ENCODE measurements around the gene SPECC1.
"Not testable (repeated sequence)": the region's sequence is repeated elsewhere in the genome, so short reads cannot be mapped to it uniquely, and the experiment has no call there.

The SPECC1 gene

DNA sequence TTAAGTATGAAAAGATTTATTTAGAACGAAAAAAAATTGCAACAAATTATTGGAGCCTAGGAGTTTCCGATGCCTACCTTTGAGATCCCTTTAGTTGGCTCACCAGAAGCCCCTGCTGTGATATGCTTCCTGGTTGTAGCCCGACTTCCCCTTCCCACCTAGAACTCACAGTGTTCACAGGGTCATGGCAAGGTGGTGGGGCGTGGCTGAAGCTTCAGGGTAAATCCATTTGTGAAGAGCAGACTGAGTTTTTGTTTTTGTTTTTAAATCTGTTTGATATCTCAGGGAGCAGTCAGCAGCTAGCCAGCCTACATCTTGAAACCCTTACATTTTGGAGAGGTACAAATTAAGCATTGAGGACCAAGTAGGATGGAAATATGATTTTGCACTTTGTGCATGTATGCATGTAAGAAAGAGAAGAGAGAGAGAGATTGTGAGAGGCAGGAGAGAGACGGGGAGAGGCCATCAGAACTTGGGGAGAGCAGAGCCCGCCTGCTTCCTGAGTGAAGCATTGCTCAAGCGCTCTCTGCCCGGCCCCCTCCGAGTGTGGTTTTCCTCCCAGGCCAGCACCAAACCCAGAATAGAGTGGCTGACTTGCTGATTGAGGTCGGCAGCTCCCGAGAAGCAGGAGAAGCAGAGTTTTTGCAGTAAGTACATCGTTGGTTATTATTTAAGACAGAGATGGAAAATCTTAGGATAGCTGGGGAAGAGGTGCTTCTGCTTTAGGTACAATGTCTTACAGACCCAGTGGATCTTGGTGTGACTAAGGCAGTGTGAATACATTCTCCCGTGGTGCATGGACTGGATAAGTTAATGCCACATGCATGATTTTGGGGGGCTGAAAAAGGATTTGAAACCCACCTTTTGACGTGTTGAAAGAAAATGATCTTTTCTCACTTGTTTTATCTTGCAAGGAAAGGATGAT, 64.2 kb downstream of the SPECC1 start:
- no peak overlapping the region for H2BK120ac ChIP-seq (ENCODE audit: insufficient read depth, low read length, poor library complexity)
- H3K4me1 ChIP-seq (ENCODE audit: control insufficient read depth in 1 of 2, insufficient read depth in 2 of 2, low read length in 2 of 2) = no peaks in the 10 kb centered on the region
- no peaks in the 10 kb centered on the region for H3K27me3 ChIP-seq (ENCODE audit: insufficient read depth, low read length)
- no peak overlapping the region for H3K27ac ChIP-seq (ENCODE audit: low read depth, low read length)
- no peak overlapping the region for H4K12ac ChIP-seq (ENCODE audit: low read depth, low read length)
- H3K9me3 ChIP-seq (ENCODE audit: insufficient read depth, low read depth, low read length) = no peaks in the 10 kb centered on the region
- WGBS (ENCODE audit: extremely low coverage, insufficient coverage, insufficient read length) = no CpG with 5 or more reads among the region's 14 CpGs
- no peak overlapping the region for H2BK12ac ChIP-seq (ENCODE audit: low read length)
- no peak overlapping the region for H3K23ac ChIP-seq (ENCODE audit: low read length)
- no peak overlapping the region for H3K9ac ChIP-seq (ENCODE audit: low read length)
- no peak overlapping the region for H2BK5ac ChIP-seq (ENCODE audit: low read depth, low read length, poor library complexity)
- H3K4me3 ChIP-seq (ENCODE audit: low read depth, low read length) = no peak overlapping the region
- no peaks in the 10 kb centered on the region for H3K79me1 ChIP-seq (ENCODE audit: low read length)
- H4K8ac ChIP-seq (ENCODE audit: low read depth, low read length) = no peak overlapping the region
- no peak overlapping the region for H4K91ac ChIP-seq (ENCODE audit: low read depth, low read length)
- H3K4ac ChIP-seq (ENCODE audit: low read depth, low read length) = no peak overlapping the region
- H3K4me2 ChIP-seq (ENCODE audit: low read length) = no peak overlapping the region
- no peak overlapping the region for H2AK5ac ChIP-seq (ENCODE audit: low read length)
- no peaks in the 10 kb centered on the region for H3K79me2 ChIP-seq (ENCODE audit: control insufficient read depth, insufficient read depth, low read length, poor library complexity)
- no peak overlapping the region for H3K18ac ChIP-seq (ENCODE audit: low read length)
- H3K14ac ChIP-seq (ENCODE audit: low read length) = no peak overlapping the region
- H2AFZ ChIP-seq (ENCODE audit: insufficient read depth, low read length, poor library complexity) = no peak overlapping the region
- no peaks in the 10 kb centered on the region for H3K36me3 ChIP-seq (ENCODE audit: control insufficient read depth in 1 of 2, insufficient read depth in 2 of 2, low read length in 2 of 2)
- DNase-seq = no peak

DNA sequence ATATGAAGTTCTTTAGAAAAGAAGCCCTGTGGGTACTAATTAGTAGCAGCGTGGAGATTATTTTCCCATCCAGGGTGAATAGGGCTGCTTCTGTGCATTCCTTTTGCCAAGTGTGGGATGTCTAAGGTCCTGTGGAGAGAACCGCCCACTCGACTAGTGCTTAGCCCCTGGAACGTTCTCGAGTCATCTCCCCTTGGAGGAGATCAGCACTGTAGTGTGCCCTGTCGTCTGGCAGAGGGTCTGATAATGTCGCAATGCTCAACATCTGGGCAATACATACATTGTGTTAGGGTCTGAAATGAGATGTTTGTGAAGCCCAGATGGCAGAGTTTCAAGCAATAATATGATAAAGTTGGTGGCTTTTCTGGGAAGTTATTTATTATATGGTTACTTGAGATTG, 64.8 kb downstream of the SPECC1 start:
- Histone ChIP-seq H3K79me2 (ENCODE audit: control insufficient read depth, insufficient read depth, low read length, poor library complexity) (no peaks in the 10 kb centered on the region), H2AK5ac (ENCODE audit: low read length) (no peak overlapping the region), H3K27me3 (ENCODE audit: insufficient read depth, low read length) (no peaks in the 10 kb centered on the region), H4K12ac (ENCODE audit: low read depth, low read length) (no peak overlapping the region), H2AFZ (ENCODE audit: insufficient read depth, low read length, poor library complexity) (no peak overlapping the region), H3K4ac (ENCODE audit: low read depth, low read length) (no peak overlapping the region), H2BK12ac (ENCODE audit: low read length) (no peak overlapping the region), H3K18ac (ENCODE audit: low read length) (no peak overlapping the region), H3K14ac (ENCODE audit: low read length) (no peak overlapping the region), H3K27ac (ENCODE audit: low read depth, low read length) (no peak overlapping the region), H3K79me1 (ENCODE audit: low read length) (no peaks in the 10 kb centered on the region), H3K9ac (ENCODE audit: low read length) (no peak overlapping the region), H3K4me1 (ENCODE audit: control insufficient read depth in 1 of 2, insufficient read depth in 2 of 2, low read length in 2 of 2) (no peaks in the 10 kb centered on the region), H3K9me3 (ENCODE audit: insufficient read depth, low read depth, low read length) (no peaks in the 10 kb centered on the region), H3K23ac (ENCODE audit: low read length) (no peak overlapping the region), H4K91ac (ENCODE audit: low read depth, low read length) (no peak overlapping the region), H2BK5ac (ENCODE audit: low read depth, low read length, poor library complexity) (no peak overlapping the region), H3K4me3 (ENCODE audit: low read depth, low read length) (no peak overlapping the region), H4K8ac (ENCODE audit: low read depth, low read length) (no peak overlapping the region), H3K36me3 (ENCODE audit: control insufficient read depth in 1 of 2, insufficient read depth in 2 of 2, low read length in 2 of 2) (no peaks in the 10 kb centered on the region), H2BK120ac (ENCODE audit: insufficient read depth, low read length, poor library complexity) (no peak overlapping the region), H3K4me2 (ENCODE audit: low read length) (no peak overlapping the region)
- DNase-seq = no peak
- WGBS (ENCODE audit: extremely low coverage, insufficient coverage, insufficient read length) = no CpG with 5 or more reads among the region's 7 CpGs

DNA sequence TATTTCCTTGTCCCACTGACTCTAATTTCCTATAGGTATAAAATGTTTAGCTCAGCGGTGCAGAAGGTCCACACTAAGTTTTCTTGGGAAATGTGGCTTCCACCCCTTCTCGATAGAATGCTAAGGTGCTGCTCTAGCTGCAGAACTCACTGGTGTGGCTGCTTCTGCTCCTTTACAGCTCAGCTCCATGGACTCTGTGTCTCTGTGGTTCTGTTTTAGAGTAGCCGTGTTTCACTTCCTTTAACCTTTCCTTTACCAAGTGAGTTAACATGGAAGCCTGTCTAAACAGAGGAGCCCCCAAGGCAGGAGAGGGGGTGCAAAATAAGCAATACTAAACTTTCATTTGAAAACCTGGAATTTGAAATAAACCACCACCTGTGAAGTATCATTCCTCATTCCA, 65.3 kb downstream of the SPECC1 start:
- no peaks in the 10 kb centered on the region for H3K27me3 ChIP-seq (ENCODE audit: insufficient read depth, low read length)
- WGBS (ENCODE audit: extremely low coverage, insufficient coverage, insufficient read length) = no CpG with 5 or more reads among the region's 3 CpGs
- no peak overlapping the region for H4K8ac ChIP-seq (ENCODE audit: low read depth, low read length)
- no peak overlapping the region for H2BK120ac ChIP-seq (ENCODE audit: insufficient read depth, low read length, poor library complexity)
- no peak overlapping the region for H4K12ac ChIP-seq (ENCODE audit: low read depth, low read length)
- no peak overlapping the region for H2AK5ac ChIP-seq (ENCODE audit: low read length)
- H3K9me3 ChIP-seq (ENCODE audit: insufficient read depth, low read depth, low read length) = no peaks in the 10 kb centered on the region
- no peak overlapping the region for H3K4ac ChIP-seq (ENCODE audit: low read depth, low read length)
- H3K9ac ChIP-seq (ENCODE audit: low read length) = no peak overlapping the region
- no peaks in the 10 kb centered on the region for H3K36me3 ChIP-seq (ENCODE audit: control insufficient read depth in 1 of 2, insufficient read depth in 2 of 2, low read length in 2 of 2)
- no peak overlapping the region for H3K14ac ChIP-seq (ENCODE audit: low read length)
- H3K79me1 ChIP-seq (ENCODE audit: low read length) = no peaks in the 10 kb centered on the region
- H4K91ac ChIP-seq (ENCODE audit: low read depth, low read length) = no peak overlapping the region
- H2AFZ ChIP-seq (ENCODE audit: insufficient read depth, low read length, poor library complexity) = no peak overlapping the region
- H2BK12ac ChIP-seq (ENCODE audit: low read length) = no peak overlapping the region
- DNase-seq = no peak
- H3K4me3 ChIP-seq (ENCODE audit: low read depth, low read length) = no peak overlapping the region
- H3K4me1 ChIP-seq (ENCODE audit: control insufficient read depth in 1 of 2, insufficient read depth in 2 of 2, low read length in 2 of 2) = no peaks in the 10 kb centered on the region
- H3K4me2 ChIP-seq (ENCODE audit: low read length) = no peak overlapping the region
- H3K23ac ChIP-seq (ENCODE audit: low read length) = no peak overlapping the region
- H3K18ac ChIP-seq (ENCODE audit: low read length) = no peak overlapping the region
- no peaks in the 10 kb centered on the region for H3K79me2 ChIP-seq (ENCODE audit: control insufficient read depth, insufficient read depth, low read length, poor library complexity)
- H3K27ac ChIP-seq (ENCODE audit: low read depth, low read length) = no peak overlapping the region
- no peak overlapping the region for H2BK5ac ChIP-seq (ENCODE audit: low read depth, low read length, poor library complexity)

DNA sequence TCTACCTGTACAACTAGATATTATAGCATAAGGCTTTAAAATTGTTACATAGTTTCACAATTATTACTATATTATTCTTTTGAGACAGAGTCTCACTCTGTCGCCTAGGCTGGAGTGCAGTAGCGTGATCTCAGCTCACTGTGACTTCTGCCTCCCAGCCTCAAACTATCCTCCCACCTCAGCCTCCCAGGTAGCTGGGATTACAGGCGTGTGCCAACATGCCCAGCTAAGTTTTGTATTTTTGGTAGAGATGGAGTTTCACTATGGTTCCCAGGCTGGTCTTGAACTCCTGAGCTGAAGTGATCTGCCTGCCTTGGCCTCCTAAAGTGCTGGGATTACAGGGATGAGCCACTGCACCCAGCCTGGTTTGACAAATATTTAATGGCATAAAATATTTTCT, 67.0 kb downstream of the SPECC1 start:
- not testable (repeated sequence) for H3K4me3 ChIP-seq (ENCODE audit: low read depth, low read length); H3K79me2 ChIP-seq (ENCODE audit: control insufficient read depth, insufficient read depth, low read length, poor library complexity); H3K36me3 ChIP-seq (ENCODE audit: control insufficient read depth in 1 of 2, insufficient read depth in 2 of 2, low read length in 2 of 2); H4K91ac ChIP-seq (ENCODE audit: low read depth, low read length); H3K4ac ChIP-seq (ENCODE audit: low read depth, low read length); H2BK12ac ChIP-seq (ENCODE audit: low read length); H3K9me3 ChIP-seq (ENCODE audit: insufficient read depth, low read depth, low read length); H3K79me1 ChIP-seq (ENCODE audit: low read length); H2AK5ac ChIP-seq (ENCODE audit: low read length); H3K9ac ChIP-seq (ENCODE audit: low read length); DNase-seq; H3K4me2 ChIP-seq (ENCODE audit: low read length); H4K8ac ChIP-seq (ENCODE audit: low read depth, low read length); H3K23ac ChIP-seq (ENCODE audit: low read length); H3K14ac ChIP-seq (ENCODE audit: low read length); H2AFZ ChIP-seq (ENCODE audit: insufficient read depth, low read length, poor library complexity); H3K18ac ChIP-seq (ENCODE audit: low read length); H3K27me3 ChIP-seq (ENCODE audit: insufficient read depth, low read length); H3K27ac ChIP-seq (ENCODE audit: low read depth, low read length); H2BK5ac ChIP-seq (ENCODE audit: low read depth, low read length, poor library complexity); H4K12ac ChIP-seq (ENCODE audit: low read depth, low read length); H2BK120ac ChIP-seq (ENCODE audit: insufficient read depth, low read length, poor library complexity); H3K4me1 ChIP-seq (ENCODE audit: control insufficient read depth in 1 of 2, insufficient read depth in 2 of 2, low read length in 2 of 2)
- no CpG with 5 or more reads among the region's 3 CpGs for WGBS (ENCODE audit: extremely low coverage, insufficient coverage, insufficient read length)

All from trophoblast cell (in vitro differentiated cells and primary cell).